IPS-NIHi11 (cell line): ENCODE results near the gene PAK1.
A peak's percentile ranks its signal among the peaks of the same experiment; 100 is the strongest.

Source experiments
- DNase-seq: peaks from one replicate; pipeline ENCODE4 v3.0.0; 2012; ENCODE audit warnings: mixed read lengths, low spot score

The PAK1 gene

GRCh38 chr11:77474684-77475060 lies 778 bp upstream of the PAK1 start:
- DNase-seq: no peak

- DNase-seq: peak; percentile 60
These were observed 698 bp downstream of the PAK1 start for GRCh38 chr11:77472991-77473800.

- no peak for DNase-seq
These were observed 2.2 kb downstream of the PAK1 start for GRCh38 chr11:77471558-77472193.

- DNase-seq: no peak
These were observed 2.9 kb downstream of the PAK1 start for GRCh38 chr11:77470971-77471370.

DNA sequence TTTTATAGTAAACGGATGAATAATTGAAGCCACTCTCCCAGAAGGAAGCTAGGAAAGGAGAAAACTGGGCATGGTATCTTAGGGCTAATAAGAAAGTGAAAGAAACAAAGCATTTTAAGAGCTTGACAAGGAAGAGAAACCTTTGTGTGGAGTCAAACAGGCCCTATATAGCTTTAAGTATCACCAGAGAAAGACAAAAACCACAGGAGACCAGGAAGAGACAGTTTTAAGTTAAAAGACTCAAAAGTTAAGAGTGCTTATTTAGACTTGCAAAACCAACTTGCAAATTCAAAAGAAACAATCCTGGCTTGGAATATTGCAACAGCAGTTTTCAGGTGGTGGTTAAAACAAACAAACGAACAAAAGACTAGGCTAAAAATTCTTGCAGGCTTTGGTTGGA lies 3.4 kb downstream of the PAK1 start:
- DNase-seq: no peak

DNA sequence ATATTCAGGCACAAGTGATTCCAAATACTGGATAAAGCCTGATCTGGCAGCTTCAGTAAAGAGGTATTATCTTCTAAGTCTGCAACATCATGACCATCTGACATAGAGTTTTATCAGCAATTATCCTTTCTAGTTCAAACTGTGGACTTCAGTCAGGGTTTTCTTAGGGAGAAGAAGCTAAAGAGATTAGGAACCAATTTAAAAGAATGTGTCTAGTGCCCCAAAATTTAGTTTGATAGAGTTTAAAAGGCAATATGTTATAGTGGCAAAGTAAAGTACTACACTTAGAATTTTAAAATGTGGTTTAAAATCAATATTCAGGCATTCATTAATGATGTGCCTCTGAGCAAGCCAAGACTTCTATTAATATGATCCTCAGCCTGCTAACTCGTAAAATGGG lies 5.4 kb downstream of the PAK1 start:
- DNase-seq: no peak

DNA sequence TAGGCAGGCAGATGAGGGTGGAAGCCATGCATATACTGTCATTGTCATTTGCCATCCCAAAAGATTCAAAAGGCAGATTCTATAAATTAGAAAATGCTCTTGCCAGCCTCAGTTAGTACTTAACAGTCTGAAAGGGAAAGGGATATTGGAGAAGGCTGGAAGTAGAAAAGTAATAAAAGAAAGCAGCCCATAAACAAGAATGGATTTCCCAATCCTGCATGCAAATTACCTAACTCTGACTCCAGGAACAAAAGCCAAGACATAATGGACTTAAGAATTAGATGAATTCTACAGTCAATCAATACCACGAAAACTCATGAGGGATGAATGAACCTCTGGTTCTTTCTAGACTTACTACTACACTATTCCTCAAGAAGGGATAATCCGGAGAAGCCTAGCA lies 5.9 kb downstream of the PAK1 start:
- no peak for DNase-seq

- no peak for DNase-seq
These were observed 6.7 kb downstream of the PAK1 start for GRCh38 chr11:77467233-77467632.

DNA sequence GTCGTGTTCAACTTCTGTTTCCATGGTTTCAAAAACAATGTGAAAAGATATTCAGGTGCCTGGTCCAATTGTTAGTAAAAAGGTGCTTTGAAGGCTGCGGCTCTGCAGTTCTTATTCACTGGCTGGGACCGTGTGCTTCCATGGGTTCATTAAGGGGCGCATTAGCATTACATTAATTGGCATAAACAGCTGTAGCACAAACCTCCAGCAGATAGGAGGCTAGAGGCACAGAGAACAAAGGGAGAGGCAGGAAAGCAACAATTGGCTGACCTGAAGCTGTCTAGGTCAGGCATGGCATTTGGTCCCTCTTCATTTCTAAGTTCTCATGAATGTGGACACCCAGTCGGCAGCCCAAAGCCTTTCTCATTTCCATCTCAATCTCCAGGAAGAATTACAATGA lies 16.6 kb downstream of the PAK1 start:
- peak; percentile 33 for DNase-seq

GRCh38 chr11:77455740-77456139 lies 18.2 kb downstream of the PAK1 start:
- DNase-seq: no peak

- DNase-seq: no peak
These were observed 18.8 kb downstream of the PAK1 start for GRCh38 chr11:77454867-77455655.

- DNase-seq: no peak
These were observed 23.7 kb downstream of the PAK1 start for GRCh38 chr11:77450227-77450626.

DNA sequence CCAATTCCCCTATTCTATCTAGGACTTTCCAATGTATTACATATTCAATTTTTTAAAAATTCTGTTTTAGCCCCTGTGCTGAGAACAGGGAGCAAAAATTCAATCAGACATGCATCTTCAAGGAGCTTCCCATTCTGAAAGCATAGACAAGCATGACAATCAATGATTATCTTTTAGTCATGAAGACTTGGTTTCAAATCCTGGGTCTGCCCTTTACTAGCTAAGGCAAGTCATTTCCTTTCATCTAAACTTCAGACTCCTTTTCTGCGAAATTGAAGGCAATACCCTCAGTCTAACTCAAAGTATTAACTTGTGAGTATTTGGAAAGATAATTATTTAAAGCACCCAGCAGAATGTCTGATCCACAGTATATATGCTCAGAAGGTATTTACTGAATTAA lies 24.1 kb downstream of the PAK1 start:
- DNase-seq: no peak

- peak; percentile 26 for DNase-seq
These were observed 24.8 kb downstream of the PAK1 start for GRCh38 chr11:77449060-77449521.

- DNase-seq: no peak
These were observed 25.6 kb downstream of the PAK1 start for GRCh38 chr11:77448269-77448668.

DNA sequence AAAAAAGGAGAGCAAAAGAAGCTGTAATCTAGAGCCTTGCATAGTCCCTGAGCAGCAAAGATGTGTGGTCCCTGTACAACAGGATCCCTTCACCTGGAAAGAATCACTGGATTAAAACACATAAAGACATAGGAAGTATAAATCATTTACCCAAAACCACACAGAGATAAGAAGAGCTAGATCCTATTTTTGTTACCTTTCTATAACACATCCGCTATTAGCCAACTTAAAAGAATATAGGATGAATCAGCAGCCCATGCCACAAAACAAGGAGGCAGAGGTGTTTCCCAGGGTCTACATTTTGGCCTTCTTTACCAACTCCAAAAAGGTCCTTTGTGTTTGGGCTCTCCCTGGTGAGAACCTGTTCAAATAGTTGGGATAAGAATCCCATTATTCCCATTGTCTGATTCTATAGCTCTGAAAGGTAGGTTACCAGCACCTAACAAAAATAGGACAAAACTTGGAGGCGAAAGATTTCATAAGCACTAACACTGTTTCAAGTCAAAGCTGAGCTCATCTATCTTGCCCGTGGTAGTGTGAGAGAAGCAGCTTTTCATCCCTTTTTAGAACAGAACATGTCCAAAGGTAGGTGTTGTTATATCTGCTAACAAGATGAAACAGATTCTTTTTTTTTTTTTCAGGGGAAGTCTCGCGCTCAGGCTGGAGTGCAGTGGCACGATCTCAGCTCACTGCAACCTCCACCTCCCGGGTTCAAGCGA lies 26.8 kb downstream of the PAK1 start:
- no peak for DNase-seq

DNA sequence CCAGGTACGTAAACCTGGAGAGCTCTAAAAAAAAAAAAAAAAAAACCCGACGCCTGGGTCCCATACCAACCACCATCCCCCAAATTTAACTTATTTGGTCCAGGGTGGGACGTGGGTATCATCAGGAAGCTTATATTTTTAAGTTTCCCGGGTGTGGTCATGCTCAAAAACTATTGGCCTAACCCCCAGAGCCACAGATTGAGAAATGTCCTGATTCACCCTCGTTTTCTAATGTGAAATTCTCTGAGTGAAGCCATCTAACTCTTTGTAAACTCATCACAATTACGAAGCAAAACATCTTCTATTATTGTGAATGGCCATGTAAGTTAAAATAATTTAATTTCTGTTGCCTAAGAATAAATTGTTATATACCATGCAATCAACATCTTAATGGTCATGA lies 29.6 kb downstream of the PAK1 start:
- no peak for DNase-seq

- no peak for DNase-seq
These were observed 31.4 kb downstream of the PAK1 start for GRCh38 chr11:77442394-77443053.

GRCh38 chr11:77441426-77441825 lies 32.5 kb downstream of the PAK1 start:
- DNase-seq: no peak

- no peak for DNase-seq
These were observed 33.2 kb downstream of the PAK1 start for GRCh38 chr11:77440678-77441077.

DNA sequence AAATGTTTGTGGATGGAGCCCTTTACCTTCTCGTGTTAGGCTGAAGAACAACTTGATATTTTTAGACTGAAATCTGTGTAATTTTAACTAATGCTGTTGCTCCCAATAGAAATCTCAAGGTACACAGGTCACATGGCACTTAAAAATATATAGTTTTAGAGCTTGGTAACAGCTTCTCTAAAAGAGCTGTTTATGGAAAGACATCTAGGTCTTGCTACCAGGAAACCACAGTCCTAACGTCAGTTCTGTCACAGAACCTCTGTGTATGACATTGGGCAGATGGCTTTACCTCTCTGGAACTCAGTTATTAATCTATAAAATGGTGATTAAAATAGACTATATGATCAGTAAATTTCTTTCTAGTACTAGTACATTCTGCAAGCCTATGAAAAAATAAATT lies 35.4 kb downstream of the PAK1 start:
- no peak for DNase-seq

GRCh38 chr11:77436969-77437368 lies 36.9 kb downstream of the PAK1 start:
- no peak for DNase-seq
